Gastrocnemius medialis (tissue), 4 donors: Measurements from ENCODE around the gene STK35. TPM values are rescaled to one million over a fixed set of nuclear protein-coding genes. Genes with fewer than 3 reads are reported as not detected.

Experiments used
- ATAC-seq, 2 donors: fragments of 150-250 bp; one replicate each; pipeline ENCODE4 v1.9.1; 2016
- DNase-seq, 2 donors: peaks; one replicate each; pipeline ENCODE4 v3.0.0-alpha.2; 2019
- H3K27ac ChIP-seq, 4 donors: fragments of 200-600 bp; sonication (generic); 1 replicate in 1 of 4; 2 replicates in 3 of 4; pipeline ENCODE4 v1.5.1; 2016 to 2018; ENCODE audit warnings: mild to moderate bottlenecking in 2 of 4, moderate library complexity in 1 of 4
- H3K27me3 ChIP-seq, 3 donors: fragments of 200-600 bp; sonication (generic) in 2 of 3; 1 replicate in 1 of 3; 2 replicates in 2 of 3; pipeline versions ENCODE4 v1.5.1 to v1.6.0; 2016 to 2019; ENCODE audit warnings: mild to moderate bottlenecking in 1 of 3, moderate library complexity in 1 of 3
- H3K36me3 ChIP-seq, 2 donors: fragments of 200-600 bp; sonication (generic) in 1 of 2; one replicate each; pipeline ENCODE4 v1.5.1; 2017 to 2018
- H3K4me1 ChIP-seq, 2 donors: fragments of 200-600 bp; sonication (generic) in 1 of 2; one replicate each; pipeline ENCODE4 v1.5.1; 2016 to 2017; ENCODE audit warnings: mild to moderate bottlenecking in 2 of 2
- H3K4me3 ChIP-seq, 4 donors: fragments of 200-600 bp; sonication (generic) in 3 of 4; 1 replicate in 1 of 4; 2 replicates in 3 of 4; pipeline ENCODE4 v1.5.1; 2016 to 2019; ENCODE audit warnings: mild to moderate bottlenecking in 2 of 4
- H3K9me3 ChIP-seq, 3 donors: fragments of 200-600 bp; sonication (generic) in 2 of 3; 1 replicate in 1 of 3; 2 replicates in 2 of 3; pipeline ENCODE4 v1.5.1; 2016 to 2019
- CTCF ChIP-seq, 5 experiments: fragments of 450-650 bp in 3 of 5; fragments of 200-600 bp in 2 of 5; sonication (generic) in 2 of 5; IDR thresholded peaks in 4 of 5; conservative IDR thresholded peaks in 1 of 5; 1 replicate in 4 of 5; 2 replicates in 1 of 5; pipeline ENCODE4 v1.5.1; 2016 to 2019; ENCODE audit warnings: antibody characterized with exemption in 5 of 5, mild to moderate bottlenecking in 3 of 5, moderate library complexity in 3 of 5
- POLR2A ChIP-seq, 2 donors: fragments of 450-650 bp; IDR thresholded peaks; one replicate each; pipeline ENCODE4 v1.6.1; 2017; ENCODE audit warnings: antibody characterized with exemption in 2 of 2, mild to moderate bottlenecking in 2 of 2, moderate library complexity in 2 of 2
- in situ Hi-C, 4 donors: fragments of 200-750 bp; cut with MboI; loops; one replicate each; pipeline versions ENCODE4 v1.15.0 to v1.8.0; 2017; ENCODE audit warnings: low sequenced_read_pairs in 4 of 4
- intact Hi-C: fragments of 100-400 bp; cut with DNase I; formaldehyde crosslinking; loops from one replicate; pipeline ENCODE4 v1.15.1; 2023; ENCODE audit warnings: low total_unique reads
- total RNA-seq, 4 donors: library from RNA; depleted of rRNA; stranded (reverse); fragments of >200 nt; gene quantifications; one replicate each; pipeline versions ENCODE4 v1.1.0 to v1.2.3, GENCODE V29; 2016

Gene STK35
- total RNA-seq, 4 donors from 2014 or later: 2.9 to 9.1 (median 6.3) TPM

GRCh38 chr20:2144850-2145249 lies 43.2 kb downstream of the STK35 start:
- in situ Hi-C loops (no loop called here), intact Hi-C loops (no loop called here)
- ATAC-seq: no peak
- Histone ChIP-seq H3K9me3 (no peaks in the 10 kb centered on the region), H3K36me3 (peaks cover 0 to 14% of the 10 kb centered on the region in 2 donors), H3K4me1 (peaks cover 30 to 32% of the 10 kb centered on the region in 2 donors), H3K27ac (no peak overlapping the region), H3K27me3 (no peaks in the 10 kb centered on the region), H3K4me3 (no peak overlapping the region)
- DNase-seq: no peak
- no peak for TF ChIP-seq POLR2A (IDR thresholded peaks at IDR 0.05)
- TF ChIP-seq CTCF (IDR thresholded peaks at IDR 0.05 in 4 of 5, conservative IDR thresholded peaks at IDR 0.05 in 1 of 5): no peak

- H3K27ac ChIP-seq: no peak overlapping the region
- intact Hi-C loops: no loop called here
- H3K36me3 ChIP-seq: peaks cover 0 to 14% of the 10 kb centered on the region in 2 donors
- in situ Hi-C loops: no loop called here
- DNase-seq (no peak), ATAC-seq (no peak)
- no peaks in the 10 kb centered on the region for H3K27me3 ChIP-seq
- H3K4me1 ChIP-seq: peaks cover 25 to 27% of the 10 kb centered on the region in 2 donors
- H3K9me3 ChIP-seq: no peaks in the 10 kb centered on the region
- no peak overlapping the region for H3K4me3 ChIP-seq
- TF ChIP-seq CTCF (IDR thresholded peaks at IDR 0.05 in 4 of 5, conservative IDR thresholded peaks at IDR 0.05 in 1 of 5) (no peak), POLR2A (IDR thresholded peaks at IDR 0.05) (no peak)
These were observed 43.7 kb downstream of the STK35 start for GRCh38 chr20:2145376-2145775.

GRCh38 chr20:2146080-2146867 lies 44.6 kb downstream of the STK35 start:
- Histone ChIP-seq H3K4me3 (no peak overlapping the region), H3K36me3 (peaks cover 0 to 14% of the 10 kb centered on the region in 2 donors), H3K27ac (no peak overlapping the region), H3K27me3 (no peaks in the 10 kb centered on the region), H3K4me1 (peaks cover 16 to 18% of the 10 kb centered on the region in 2 donors), H3K9me3 (no peaks in the 10 kb centered on the region)
- in situ Hi-C loops (no loop called here), intact Hi-C loops (no loop called here)
- TF ChIP-seq POLR2A (IDR thresholded peaks at IDR 0.05) (no peak), CTCF (IDR thresholded peaks at IDR 0.05 in 4 of 5, conservative IDR thresholded peaks at IDR 0.05 in 1 of 5) (no peak)
- DNase-seq: no peak
- ATAC-seq: no peak

- no peaks in the 10 kb centered on the region for H3K4me1 ChIP-seq
- ATAC-seq (no peak), DNase-seq (no peak)
- TF ChIP-seq CTCF (IDR thresholded peaks at IDR 0.05 in 4 of 5, conservative IDR thresholded peaks at IDR 0.05 in 1 of 5): no peak
- no peak for TF ChIP-seq POLR2A (IDR thresholded peaks at IDR 0.05)
- no peak overlapping the region for H3K27ac ChIP-seq
- intact Hi-C loops: no loop called here
- H3K36me3 ChIP-seq: peaks cover 0 to 8% of the 10 kb centered on the region in 2 donors
- no peak overlapping the region for H3K4me3 ChIP-seq
- in situ Hi-C loops: no loop called here
- no peaks in the 10 kb centered on the region for H3K9me3 ChIP-seq
- H3K27me3 ChIP-seq: no peaks in the 10 kb centered on the region
These were observed 47.9 kb downstream of the STK35 start for GRCh38 chr20:2149507-2149906.
